ENCODE results near the gene SCAF8. TPM values are rescaled to one million over a fixed set of nuclear protein-coding genes. Genes with fewer than 3 reads are reported as not detected.

The SCAF8 gene
- total RNA-seq, 1 donor from 2014 or later = 37.7 TPM

DNA sequence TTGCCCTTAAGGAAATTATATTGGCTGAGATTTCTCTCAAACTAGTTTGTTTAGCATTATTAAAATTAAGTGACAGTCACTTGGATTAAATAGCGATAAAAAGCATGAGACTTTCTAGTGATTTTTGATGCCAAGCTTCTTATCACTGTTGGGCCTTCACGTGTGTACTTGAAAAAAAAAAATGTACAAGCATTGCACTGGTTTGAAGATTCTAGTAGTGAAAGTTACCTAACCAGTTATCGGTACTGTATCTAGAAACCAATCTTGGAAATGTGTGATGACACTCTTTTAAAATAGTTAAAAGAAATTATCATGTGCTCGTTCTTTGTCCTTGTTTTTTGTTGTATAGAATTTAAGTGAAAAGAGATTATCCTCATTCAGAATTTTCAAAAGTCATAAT lies 102.1 kb downstream of the SCAF8 start:
- no peak overlapping the region for H3K27ac Mint-ChIP-seq
- no peaks in the 10 kb centered on the region for H3K4me1 Mint-ChIP-seq (ENCODE audit: low read depth)
- intact Hi-C loops (cut with micrococcal nuclease) = no loop called here
- no peaks in the 10 kb centered on the region for H3K9me3 Mint-ChIP-seq
- H3K27me3 Mint-ChIP-seq (ENCODE audit: insufficient read depth) = no peaks in the 10 kb centered on the region
- no peak overlapping the region for H3K4me3 Mint-ChIP-seq
- peaks cover 20% of the 10 kb centered on the region for H3K36me3 Mint-ChIP-seq (ENCODE audit: low read depth)
- DNase-seq (ENCODE audit: low spot score) = no peak

DNA sequence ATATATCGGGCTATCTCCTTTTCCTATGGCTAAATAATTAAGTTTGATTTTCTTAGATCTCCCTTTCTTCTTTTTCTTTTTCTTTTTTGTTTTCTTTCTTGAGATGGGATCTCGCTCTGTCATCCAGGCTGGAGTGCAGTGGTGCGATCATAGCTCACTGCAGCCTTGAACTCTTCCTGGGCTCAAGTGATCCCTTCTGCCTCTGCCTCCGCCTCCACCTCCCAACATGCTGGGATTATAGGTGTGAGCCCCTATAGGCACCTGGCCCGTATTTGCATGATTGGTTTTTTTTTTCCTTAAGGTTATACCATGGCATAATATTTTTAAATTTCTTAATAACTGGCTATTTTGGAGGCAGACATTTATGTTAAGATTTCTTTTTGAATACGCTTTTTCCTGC lies 106.3 kb downstream of the SCAF8 start:
- H3K36me3 Mint-ChIP-seq (ENCODE audit: low read depth) = peaks cover 5% of the 10 kb centered on the region
- no peaks in the 10 kb centered on the region for H3K9me3 Mint-ChIP-seq
- no peaks in the 10 kb centered on the region for H3K27me3 Mint-ChIP-seq (ENCODE audit: insufficient read depth)
- no peak for DNase-seq (ENCODE audit: low spot score)
- H3K27ac Mint-ChIP-seq = no peak overlapping the region
- H3K4me3 Mint-ChIP-seq = no peak overlapping the region
- intact Hi-C loops (cut with micrococcal nuclease) = no loop called here
- H3K4me1 Mint-ChIP-seq (ENCODE audit: low read depth) = no peaks in the 10 kb centered on the region

DNA sequence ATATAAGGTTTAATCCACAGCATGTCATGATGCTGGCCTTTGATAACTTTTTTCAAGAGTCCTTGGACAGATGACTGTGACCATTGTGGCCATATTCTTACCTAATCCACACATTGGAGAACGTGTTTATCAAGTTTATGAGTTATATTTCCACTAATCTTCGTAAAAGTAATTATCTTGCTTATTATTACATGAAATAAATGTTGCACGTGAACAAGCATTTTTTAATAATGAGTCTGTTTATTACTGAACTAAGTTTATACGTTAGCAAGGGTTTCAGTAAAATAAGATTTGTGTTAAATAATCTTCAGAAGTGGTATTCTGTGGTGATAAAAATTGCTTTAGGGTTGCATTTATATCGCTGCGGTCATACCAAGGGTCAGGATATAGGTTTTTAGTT lies 107.1 kb downstream of the SCAF8 start:
- intact Hi-C loops (cut with micrococcal nuclease) = no loop called here
- peaks cover 6% of the 10 kb centered on the region for H3K4me1 Mint-ChIP-seq (ENCODE audit: low read depth)
- DNase-seq (ENCODE audit: low spot score) = no peak
- H3K9me3 Mint-ChIP-seq = no peaks in the 10 kb centered on the region
- no peak overlapping the region for H3K27ac Mint-ChIP-seq
- peaks cover 8% of the 10 kb centered on the region for H3K36me3 Mint-ChIP-seq (ENCODE audit: low read depth)
- H3K4me3 Mint-ChIP-seq = no peak overlapping the region
- no peaks in the 10 kb centered on the region for H3K27me3 Mint-ChIP-seq (ENCODE audit: insufficient read depth)

DNA sequence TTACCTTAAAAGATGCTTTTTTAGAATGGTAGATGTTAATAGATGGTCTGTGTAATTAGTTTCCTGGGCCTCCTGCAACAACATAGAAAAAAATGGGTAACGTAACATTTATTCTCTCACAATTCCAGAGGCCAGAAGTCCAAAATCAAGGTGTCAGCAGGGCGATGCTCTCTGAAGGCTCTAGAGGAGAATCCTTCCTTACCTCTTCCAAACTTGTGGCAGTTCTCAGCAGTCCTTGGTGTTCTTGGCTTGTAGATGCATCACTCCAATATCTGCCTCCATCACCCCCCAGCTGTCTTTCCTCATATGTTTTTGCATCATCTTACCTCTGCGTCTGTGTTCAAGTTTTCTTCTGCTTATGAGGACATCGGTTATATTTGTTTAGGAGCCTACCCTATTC lies 107.9 kb downstream of the SCAF8 start:
- Mint-ChIP-seq H3K9me3 (no peaks in the 10 kb centered on the region), H3K4me1 (ENCODE audit: low read depth) (peaks cover 7% of the 10 kb centered on the region), H3K36me3 (ENCODE audit: low read depth) (peaks cover 8% of the 10 kb centered on the region), H3K27me3 (ENCODE audit: insufficient read depth) (no peaks in the 10 kb centered on the region), H3K4me3 (no peak overlapping the region), H3K27ac (no peak overlapping the region)
- intact Hi-C loops (cut with micrococcal nuclease) = no loop called here
- no peak for DNase-seq (ENCODE audit: low spot score)

DNA sequence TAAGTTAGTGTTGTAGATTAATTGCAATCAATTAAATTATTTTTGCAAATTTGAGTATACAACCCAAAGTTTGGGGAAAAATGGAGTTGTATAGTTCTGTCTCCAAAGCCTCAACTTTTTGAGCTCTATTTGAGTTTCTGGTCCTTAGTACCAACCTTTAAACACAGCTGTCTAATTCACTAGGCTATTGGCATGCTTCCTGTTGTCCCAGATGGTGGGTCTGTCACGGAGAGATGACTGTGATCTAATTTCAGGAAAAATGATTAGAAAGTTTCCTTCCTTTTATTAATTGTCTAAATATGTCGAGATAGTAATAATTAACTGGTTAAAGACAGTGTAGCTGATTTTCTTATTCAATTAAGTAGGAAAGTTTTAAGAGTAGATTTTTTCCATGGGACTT lies 109.6 kb downstream of the SCAF8 start:
- Mint-ChIP-seq H3K4me1 (ENCODE audit: low read depth) (peaks cover 7% of the 10 kb centered on the region), H3K36me3 (ENCODE audit: low read depth) (peaks cover 8% of the 10 kb centered on the region), H3K4me3 (no peak overlapping the region), H3K9me3 (no peaks in the 10 kb centered on the region), H3K27me3 (ENCODE audit: insufficient read depth) (no peaks in the 10 kb centered on the region), H3K27ac (no peak overlapping the region)
- intact Hi-C loops (cut with micrococcal nuclease) = no loop called here
- no peak for DNase-seq (ENCODE audit: low spot score)

DNA sequence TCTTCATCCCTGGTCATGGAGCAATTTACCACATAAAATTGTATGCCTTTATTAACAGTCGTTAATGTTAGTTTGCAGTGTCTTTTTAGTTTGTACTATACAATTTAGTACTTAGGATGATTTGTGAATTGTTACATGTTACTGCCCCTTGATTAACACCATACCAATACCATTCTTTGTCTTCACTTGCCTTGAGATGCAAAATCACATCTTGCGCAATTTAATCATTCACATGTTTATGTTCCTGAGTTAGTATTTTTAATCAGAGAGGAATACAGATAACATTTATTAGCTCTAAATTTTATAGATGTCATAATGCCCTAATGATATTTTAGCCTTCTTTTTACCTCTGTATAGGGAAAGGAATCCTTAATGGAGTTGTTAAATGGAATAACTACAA lies 114.1 kb downstream of the SCAF8 start:
- Mint-ChIP-seq H3K4me3 (no peak overlapping the region), H3K36me3 (ENCODE audit: low read depth) (peaks cover 8% of the 10 kb centered on the region), H3K9me3 (no peaks in the 10 kb centered on the region), H3K27ac (no peak overlapping the region), H3K4me1 (ENCODE audit: low read depth) (peaks cover 7% of the 10 kb centered on the region), H3K27me3 (ENCODE audit: insufficient read depth) (no peaks in the 10 kb centered on the region)
- DNase-seq (ENCODE audit: low spot score) = no peak
- intact Hi-C loops (cut with micrococcal nuclease) = no loop called here

DNA sequence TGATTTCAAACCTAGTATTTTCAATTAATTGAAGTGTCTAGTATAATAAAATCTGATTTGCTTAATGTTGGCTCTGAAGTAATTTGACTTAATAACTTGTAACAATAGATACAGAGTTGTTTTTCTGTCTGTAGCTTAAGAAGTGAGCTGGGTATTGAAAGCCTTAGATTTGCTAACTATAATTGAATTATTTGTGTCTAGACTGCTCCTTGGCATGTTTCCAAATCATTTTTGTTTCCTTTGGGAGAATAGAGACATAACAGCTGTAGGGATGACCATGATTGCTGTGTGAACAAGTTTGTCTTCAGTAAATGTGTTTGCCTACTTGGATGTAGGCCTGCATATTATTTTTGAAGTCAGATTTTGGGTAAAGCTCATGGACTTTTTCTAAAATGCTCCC lies 115.4 kb downstream of the SCAF8 start:
- no peak overlapping the region for H3K27ac Mint-ChIP-seq
- DNase-seq (ENCODE audit: low spot score) = no peak
- peaks cover 12% of the 10 kb centered on the region for H3K36me3 Mint-ChIP-seq (ENCODE audit: low read depth)
- H3K27me3 Mint-ChIP-seq (ENCODE audit: insufficient read depth) = no peaks in the 10 kb centered on the region
- intact Hi-C loops (cut with micrococcal nuclease) = no loop called here
- H3K4me3 Mint-ChIP-seq = no peak overlapping the region
- no peaks in the 10 kb centered on the region for H3K9me3 Mint-ChIP-seq
- peaks cover 7% of the 10 kb centered on the region for H3K4me1 Mint-ChIP-seq (ENCODE audit: low read depth)

DNA sequence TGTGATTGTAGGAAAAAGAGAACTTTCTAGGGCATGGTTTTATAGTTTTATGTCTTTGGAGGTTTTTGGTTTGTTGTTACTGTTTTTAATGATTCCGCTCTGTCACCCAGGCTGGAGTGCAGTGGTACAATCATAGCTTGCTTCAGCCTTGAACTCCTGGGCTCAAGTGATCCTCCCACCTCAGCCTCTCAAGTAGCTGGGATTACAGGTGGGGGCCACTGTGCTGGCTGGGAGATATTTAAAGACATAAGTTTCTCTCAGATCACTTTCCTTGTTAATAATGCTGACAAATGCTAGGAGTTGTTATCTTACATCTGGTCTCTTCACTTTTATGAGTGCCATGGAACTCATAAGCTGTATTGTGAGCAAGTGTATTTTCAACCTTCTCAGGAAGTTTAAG lies 116.3 kb downstream of the SCAF8 start:
- DNase-seq (ENCODE audit: low spot score) = no peak
- Mint-ChIP-seq H3K27ac (no peak overlapping the region), H3K27me3 (ENCODE audit: insufficient read depth) (no peaks in the 10 kb centered on the region), H3K4me1 (ENCODE audit: low read depth) (peaks cover 7% of the 10 kb centered on the region), H3K36me3 (ENCODE audit: low read depth) (peaks cover 14% of the 10 kb centered on the region), H3K9me3 (no peaks in the 10 kb centered on the region), H3K4me3 (no peak overlapping the region)
- intact Hi-C loops (cut with micrococcal nuclease) = no loop called here

DNA sequence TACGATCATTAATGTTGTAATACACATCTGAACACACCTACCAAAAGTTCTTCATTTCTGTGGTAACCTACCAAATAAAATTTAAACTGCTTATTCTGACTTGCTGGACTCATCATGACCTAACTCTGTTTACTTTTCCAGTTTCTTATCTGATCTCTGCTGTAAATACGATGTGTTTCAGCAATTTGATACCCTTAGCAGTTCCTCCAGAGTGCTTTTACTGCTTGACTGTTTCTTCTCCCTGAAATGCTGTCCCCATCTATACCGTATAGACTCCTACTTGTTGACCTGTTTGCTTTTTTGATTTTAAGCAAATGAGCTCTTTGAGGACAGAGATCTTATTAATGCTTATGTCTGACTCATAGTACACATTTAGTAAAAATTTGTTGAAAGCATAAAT lies 119.5 kb downstream of the SCAF8 start:
- intact Hi-C loops (cut with micrococcal nuclease) = no loop called here
- Mint-ChIP-seq H3K36me3 (ENCODE audit: low read depth) (peaks cover 12% of the 10 kb centered on the region), H3K27ac (no peak overlapping the region), H3K27me3 (ENCODE audit: insufficient read depth) (no peaks in the 10 kb centered on the region), H3K4me1 (ENCODE audit: low read depth) (no peaks in the 10 kb centered on the region), H3K9me3 (no peaks in the 10 kb centered on the region), H3K4me3 (no peak overlapping the region)
- no peak for DNase-seq (ENCODE audit: low spot score)

DNA sequence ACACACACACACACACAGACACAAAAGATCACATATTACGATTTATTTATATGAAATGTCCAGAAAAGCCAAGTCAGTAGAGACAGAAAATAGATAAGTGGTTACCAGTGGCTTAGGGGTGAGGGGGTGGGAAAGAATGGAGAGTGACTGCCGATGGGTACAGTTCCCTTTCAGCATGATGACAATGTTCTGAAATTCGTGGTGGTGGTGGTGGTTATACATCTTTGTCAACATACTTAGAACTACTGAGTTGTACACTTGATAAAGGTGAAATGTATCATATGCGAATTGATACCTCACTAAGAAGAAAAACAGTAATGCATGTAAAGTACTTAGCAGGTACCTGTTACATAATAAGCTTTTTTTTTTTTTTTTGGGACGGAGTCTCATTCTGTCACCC lies 124.3 kb downstream of the SCAF8 start:
- Mint-ChIP-seq H3K4me3 (no peak overlapping the region), H3K27me3 (ENCODE audit: insufficient read depth) (no peaks in the 10 kb centered on the region), H3K4me1 (ENCODE audit: low read depth) (no peaks in the 10 kb centered on the region), H3K27ac (no peak overlapping the region), H3K9me3 (no peaks in the 10 kb centered on the region), H3K36me3 (ENCODE audit: low read depth) (peaks cover 8% of the 10 kb centered on the region)
- intact Hi-C loops (cut with micrococcal nuclease) = no loop called here
- no peak for DNase-seq (ENCODE audit: low spot score)

DNA sequence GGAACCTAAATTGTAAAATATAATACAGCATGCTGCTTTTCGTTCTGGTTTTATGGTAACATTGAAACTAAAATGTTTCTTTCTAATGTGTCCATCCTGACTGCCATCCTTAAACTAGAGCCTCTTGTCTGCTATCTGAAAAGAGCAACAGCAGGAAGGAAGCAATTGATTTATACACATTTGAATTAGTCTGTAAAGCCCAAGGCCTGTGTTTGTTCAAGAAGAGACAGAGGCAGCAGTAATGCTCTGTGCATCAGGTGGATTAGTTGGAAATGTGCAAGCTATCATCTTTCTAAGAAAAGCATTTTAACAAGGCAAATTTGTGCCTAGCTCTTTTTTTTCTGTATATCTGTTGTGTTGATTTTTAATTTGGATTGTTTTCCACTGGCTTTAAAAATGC lies 128.6 kb downstream of the SCAF8 start:
- H3K9me3 Mint-ChIP-seq = no peaks in the 10 kb centered on the region
- no peak overlapping the region for H3K27ac Mint-ChIP-seq
- no peaks in the 10 kb centered on the region for H3K27me3 Mint-ChIP-seq (ENCODE audit: insufficient read depth)
- no peaks in the 10 kb centered on the region for H3K4me1 Mint-ChIP-seq (ENCODE audit: low read depth)
- intact Hi-C loops (cut with micrococcal nuclease) = no loop called here
- no peak overlapping the region for H3K4me3 Mint-ChIP-seq
- no peak for DNase-seq (ENCODE audit: low spot score)
- no peaks in the 10 kb centered on the region for H3K36me3 Mint-ChIP-seq (ENCODE audit: low read depth)

DNA sequence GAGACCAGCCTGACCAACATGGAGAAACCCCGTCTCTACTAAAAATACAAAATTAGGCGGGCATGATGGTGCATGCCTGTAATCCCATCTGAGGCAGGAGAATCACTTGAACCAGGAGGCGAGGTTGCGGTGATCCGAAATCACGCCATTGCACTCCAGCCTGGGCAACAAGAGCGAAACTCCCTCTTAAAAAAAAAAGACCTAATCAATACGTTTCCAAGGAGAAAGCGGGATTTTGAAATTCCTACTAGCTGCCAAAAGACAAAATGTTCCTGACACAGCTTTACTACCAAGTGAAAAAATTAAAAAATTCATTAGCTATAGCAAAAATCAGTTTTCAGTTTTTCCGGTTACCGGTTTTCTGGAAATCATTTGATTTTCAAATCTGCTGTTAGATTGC lies 129.3 kb downstream of the SCAF8 start:
- intact Hi-C loops (cut with micrococcal nuclease) = no loop called here
- DNase-seq (ENCODE audit: low spot score) = no peak
- Mint-ChIP-seq H3K36me3 (ENCODE audit: low read depth) (no peaks in the 10 kb centered on the region), H3K4me1 (ENCODE audit: low read depth) (no peaks in the 10 kb centered on the region), H3K4me3 (no peak overlapping the region), H3K27ac (no peak overlapping the region), H3K9me3 (no peaks in the 10 kb centered on the region), H3K27me3 (ENCODE audit: insufficient read depth) (no peaks in the 10 kb centered on the region)

DNA sequence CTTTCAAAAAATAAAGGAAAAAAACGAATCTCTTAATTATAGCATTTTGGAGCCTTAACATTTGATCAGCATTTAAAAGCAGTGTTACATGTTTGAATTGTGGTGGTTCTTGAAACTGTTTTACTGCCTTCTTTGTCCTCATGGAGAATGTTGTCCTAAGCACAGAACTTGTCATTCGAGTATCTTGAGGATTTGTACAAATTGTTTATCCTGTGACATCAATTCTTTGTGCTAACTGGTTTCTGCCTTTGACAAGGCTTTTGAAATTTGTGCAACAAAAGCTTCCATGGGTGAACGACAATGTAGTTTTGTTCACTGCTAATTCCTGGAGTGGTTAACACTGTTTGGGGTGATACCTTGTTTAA lies 130.8 kb downstream of the SCAF8 start:
- intact Hi-C loops (cut with micrococcal nuclease) = no loop called here
- DNase-seq (ENCODE audit: low spot score) = no peak
- H3K27me3 Mint-ChIP-seq (ENCODE audit: insufficient read depth) = no peaks in the 10 kb centered on the region
- no peaks in the 10 kb centered on the region for H3K36me3 Mint-ChIP-seq (ENCODE audit: low read depth)
- H3K9me3 Mint-ChIP-seq = no peaks in the 10 kb centered on the region
- peaks cover 6% of the 10 kb centered on the region for H3K4me1 Mint-ChIP-seq (ENCODE audit: low read depth)
- H3K27ac Mint-ChIP-seq = no peak overlapping the region
- H3K4me3 Mint-ChIP-seq = no peak overlapping the region

DNA sequence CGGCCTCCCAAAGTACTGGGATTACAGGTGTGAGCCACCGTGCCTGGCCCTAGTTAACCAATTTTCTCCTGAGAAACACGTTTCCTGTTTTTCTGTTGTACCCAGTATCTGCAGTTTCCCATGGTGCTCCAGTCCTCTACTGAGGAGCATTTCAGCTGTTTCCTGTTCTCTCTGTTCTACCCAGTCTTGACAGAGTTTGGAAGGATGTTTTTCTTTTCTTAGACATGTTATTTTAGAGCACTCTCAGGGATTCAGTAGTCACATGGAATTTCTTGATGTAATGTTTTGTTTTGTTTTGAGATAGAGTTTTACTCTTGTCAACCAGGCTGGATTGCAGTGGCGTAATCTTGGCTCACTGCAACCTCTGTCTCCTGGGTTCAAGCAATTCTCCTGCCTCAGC lies 132.1 kb downstream of the SCAF8 start:
- intact Hi-C loops (cut with micrococcal nuclease) = loop anchor here (5.0 kb wide), 1 partner anchor 452 kb away; no protein-coding TSS in a partner anchor
- Mint-ChIP-seq H3K27me3 (ENCODE audit: insufficient read depth) (no peaks in the 10 kb centered on the region), H3K36me3 (ENCODE audit: low read depth) (no peaks in the 10 kb centered on the region), H3K4me3 (no peak overlapping the region), H3K9me3 (no peaks in the 10 kb centered on the region), H3K4me1 (ENCODE audit: low read depth) (peaks cover 6% of the 10 kb centered on the region), H3K27ac (no peak overlapping the region)
- no peak for DNase-seq (ENCODE audit: low spot score)
